OCI-LY7 (cell line): Measurements from ENCODE around the gene CLCNKB. TPM values are rescaled to one million over a fixed set of nuclear protein-coding genes. Genes with fewer than 3 reads are reported as not detected.
A peak's percentile ranks its signal among the peaks of the same experiment; 100 is the strongest.

ENCODE experiments used
- BruUV-seq: library from RNA; stranded (reverse); fragments of 400-500 nt; replicated peaks from 2 replicates; lab custom pipeline; 2021; lab: Mats Ljungman, UMichigan
- CTCF ChIA-PET: fragments of 300-600 bp; sonication (Branson Sonifier 250); formaldehyde crosslinking; loops from one replicate; lab custom pipeline; 2022; ENCODE audit warnings: antibody characterized with exemption; ENCODE audit not compliant: unreplicated experiment; lab: Charles Lee
- POLR2A ChIA-PET: fragments of 300-600 bp; sonication (Branson Sonifier 250); formaldehyde crosslinking; loops from one replicate; lab custom pipeline; 2022; ENCODE audit warnings: antibody characterized with exemption; lab: Charles Lee
- DNase-seq: peaks from one replicate; pipeline ENCODE4 v3.0.0-alpha.2; 2015; ENCODE audit warnings: low spot score
- H2AFZ ChIP-seq: fragments of 200-600 bp; sonication (generic), shearing (Covaris generic); 2 replicates; pipeline ENCODE4 v1.6.1; 2014; ENCODE audit warnings: mild to moderate bottlenecking, antibody characterized with exemption, low read length, moderate library complexity
- H3K27ac ChIP-seq: fragments of 200-600 bp; sonication (generic); 2 replicates; pipeline ENCODE4 v1.5.1; 2014; ENCODE audit warnings: mixed run types, low read depth, mild to moderate bottlenecking, moderate library complexity, low read length, inconsistent platforms; ENCODE audit not compliant: poor library complexity, severe bottlenecking
- H3K36me3 ChIP-seq: fragments of 200-600 bp; sonication (generic); 2 replicates; pipeline ENCODE4 v1.6.1; 2014; ENCODE audit warnings: mild to moderate bottlenecking, antibody characterized with exemption, low read length, moderate library complexity, mixed read lengths; ENCODE audit not compliant: insufficient read depth
- H3K4me1 ChIP-seq: fragments of 200-600 bp; sonication (generic); 2 replicates; pipeline ENCODE4 v1.5.1; 2014; ENCODE audit warnings: mild to moderate bottlenecking, low read length; ENCODE audit not compliant: insufficient read depth, poor library complexity, severe bottlenecking
- H3K4me2 ChIP-seq: fragments of 200-600 bp; sonication (generic); 2 replicates; pipeline ENCODE4 v1.6.1; 2014; ENCODE audit warnings: mild to moderate bottlenecking, low read length
- H3K4me3 ChIP-seq: fragments of 200-600 bp; sonication (generic); 2 replicates; pipeline ENCODE4 v1.5.1; 2014; ENCODE audit warnings: mild to moderate bottlenecking, low read depth, low read length; ENCODE audit not compliant: poor library complexity, severe bottlenecking
- H3K79me2 ChIP-seq: fragments of 200-600 bp; sonication (generic); 2 replicates; pipeline ENCODE4 v1.6.1; 2016; ENCODE audit warnings: low read depth, mild to moderate bottlenecking, low read length, moderate library complexity, mixed read lengths; ENCODE audit not compliant: insufficient read depth
- H3K9me2 ChIP-seq: fragments of 200-600 bp; sonication (generic); 2 replicates; pipeline ENCODE4 v1.6.1; 2016; ENCODE audit warnings: mild to moderate bottlenecking, low read length, mixed read lengths; ENCODE audit not compliant: insufficient read depth
- H3K9me3 ChIP-seq: fragments of 200-600 bp; sonication (generic); 2 replicates; pipeline ENCODE4 v1.6.1; 2014; ENCODE audit warnings: mild to moderate bottlenecking, mixed run types, low read length, mixed read lengths
- H4K20me1 ChIP-seq: fragments of 200-600 bp; sonication (generic); 2 replicates; pipeline ENCODE4 v1.6.1; 2014; ENCODE audit warnings: mild to moderate bottlenecking, antibody characterized with exemption, low read length, moderate library complexity, mixed read lengths; ENCODE audit not compliant: insufficient read depth
- CTCF ChIP-seq: fragments of 200-600 bp; sonication (generic); conservative IDR thresholded peaks from 2 replicates; pipeline ENCODE4 v1.5.1; 2014; ENCODE audit warnings: mild to moderate bottlenecking, antibody characterized with exemption, low read length, moderate library complexity, mixed read lengths
- EZH2phosphoT487 ChIP-seq: fragments of 200-600 bp; sonication (generic); IDR thresholded peaks from 2 replicates; pipeline ENCODE4 v1.6.1; 2018; ENCODE audit warnings: low read depth, borderline replicate concordance, mild to moderate bottlenecking, mixed run types, antibody characterized with exemption, low read length, moderate library complexity, mixed read lengths
- intact Hi-C: fragments of 100-400 bp; cut with micrococcal nuclease; formaldehyde crosslinking; loops from one replicate; pipeline ENCODE4 v1.10.0; 2022; ENCODE audit not compliant: unreplicated experiment
- total RNA-seq, 2 experiments: library from RNA; depleted of rRNA in 1 of 2; stranded (reverse); fragments of >200 nt in 1 of 2; shearing (Covaris generic) in 1 of 2; gene quantifications; 2 replicates each; pipeline ENCODE4 v1.2.3, GENCODE V29; 2014 to 2022

Gene CLCNKB
- total RNA-seq, 2 experiments from 2014 or later = not detected

DNA sequence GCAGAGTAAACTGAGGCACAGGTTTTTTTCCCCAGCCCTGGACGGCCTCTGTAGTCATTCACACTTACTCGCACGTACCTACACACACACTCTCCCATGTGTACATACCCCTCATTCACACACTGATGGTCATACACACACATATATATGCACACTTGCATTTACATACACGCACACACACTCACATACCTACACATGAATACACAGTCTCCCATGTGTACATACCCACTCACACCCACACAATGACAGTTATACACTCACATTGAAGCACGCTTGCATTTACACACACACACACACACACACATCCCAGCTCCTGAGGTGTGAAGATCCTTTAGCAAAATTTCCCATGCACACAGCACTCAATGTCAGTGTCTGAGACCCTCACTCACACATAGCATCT lies 30.6 kb downstream of the CLCNKB start:
- no peaks in the 10 kb centered on the region for H4K20me1 ChIP-seq
- peaks cover 15% of the 10 kb centered on the region for H3K4me1 ChIP-seq
- H3K9me3 ChIP-seq = no peaks in the 10 kb centered on the region
- POLR2A ChIA-PET = no interaction called here
- no peak overlapping the region; the same call in 1 of the 2 replicates for H2AFZ ChIP-seq
- H3K4me2 ChIP-seq = peak overlapping the region; percentile 83; the same call in 1 of the 2 replicates
- BruUV-seq = no TSS peak
- no peaks in the 10 kb centered on the region for H3K9me2 ChIP-seq
- H3K27ac ChIP-seq = no peak overlapping the region
- no peaks in the 10 kb centered on the region for H3K79me2 ChIP-seq
- intact Hi-C loops = no loop called here
- H3K4me3 ChIP-seq = no peak overlapping the region
- DNase-seq = no peak
- TF ChIP-seq EZH2phosphoT487 = no peak
- no peak for TF ChIP-seq CTCF
- CTCF ChIA-PET = interaction anchor here (1.0 kb wide), 1 partner anchor 19 kb away, joined by 3 read pairs; no protein-coding TSS in a partner anchor
- no peaks in the 10 kb centered on the region for H3K36me3 ChIP-seq

DNA sequence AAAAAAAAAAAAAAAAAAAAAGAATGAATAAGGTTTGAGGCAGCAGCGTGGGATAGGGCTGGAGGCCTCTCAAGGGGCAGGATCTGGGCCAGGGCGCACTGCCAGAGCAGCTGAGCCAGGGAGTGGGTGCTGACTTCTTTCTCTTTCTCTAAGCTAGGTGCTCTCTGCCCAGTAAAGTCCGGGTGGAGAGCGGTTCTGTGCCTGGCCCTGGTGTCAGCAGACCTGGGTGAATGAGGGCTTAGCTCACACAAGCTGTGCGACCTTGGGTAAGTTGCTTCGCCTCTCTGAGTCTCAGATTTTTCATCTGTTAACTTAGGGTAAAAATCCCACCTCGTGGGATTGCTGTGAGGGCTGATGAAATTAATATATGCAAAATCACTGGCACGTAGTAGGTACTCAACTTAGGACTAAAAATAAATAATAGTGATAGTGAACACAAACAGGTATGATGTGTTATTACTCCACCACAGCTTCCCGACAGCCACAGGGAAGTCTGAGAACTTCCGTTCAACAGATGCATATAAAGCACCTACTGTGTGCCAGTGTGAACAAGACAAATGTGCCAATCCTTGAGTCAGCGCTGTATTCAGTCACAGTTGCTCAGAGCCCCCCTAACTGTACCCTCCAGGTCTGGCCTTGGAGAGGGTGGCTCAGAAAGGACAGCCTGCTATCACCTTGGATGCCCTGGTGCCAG lies 31.9 kb downstream of the CLCNKB start:
- ChIA-PET CTCF (no interaction called here), POLR2A (interaction anchor here (0.7 kb wide), 1 partner anchor 9 kb away, joined by 8 read pairs; no protein-coding TSS in a partner anchor)
- TF ChIP-seq CTCF (no peak), EZH2phosphoT487 (no peak)
- Histone ChIP-seq H4K20me1 (no peaks in the 10 kb centered on the region), H3K36me3 (no peaks in the 10 kb centered on the region), H3K9me3 (no peaks in the 10 kb centered on the region), H3K27ac (no peak overlapping the region), H3K79me2 (no peaks in the 10 kb centered on the region), H2AFZ (no peak overlapping the region), H3K4me2 (no peak overlapping the region), H3K4me1 (peaks cover 16% of the 10 kb centered on the region), H3K9me2 (no peaks in the 10 kb centered on the region), H3K4me3 (no peak overlapping the region)
- DNase-seq = no peak
- intact Hi-C loops = no loop called here
- no TSS peak for BruUV-seq
